Measurements from ENCODE around the gene CLDN1. TPM values are rescaled to one million over a fixed set of nuclear protein-coding genes. Genes with fewer than 3 reads are reported as not detected.
A peak's percentile ranks its signal among the peaks of the same experiment; 100 is the strongest.

Gene CLDN1
- total RNA-seq, 4 donors from 2014 or later = 2.7 to 184 (median 58.3) TPM

- ATAC-seq (ENCODE audit: low FRiP score) = no peak
- no peak for TF ChIP-seq CTCF (IDR thresholded peaks at IDR 0.05)
- DNase-seq (ENCODE audit: low spot score) = no peak
Measured at GRCh38 chr3:190362258-190362657, 40.0 kb upstream of the CLDN1 start.

GRCh38 chr3:190361791-190362190 is 39.5 kb upstream of the CLDN1 start:
- no peak for ATAC-seq (ENCODE audit: low FRiP score)
- TF ChIP-seq CTCF (IDR thresholded peaks at IDR 0.05) = no peak
- DNase-seq (ENCODE audit: low spot score) = no peak

GRCh38 chr3:190360228-190360627 is 38.0 kb upstream of the CLDN1 start:
- ATAC-seq (ENCODE audit: low FRiP score) = peak; percentile 63
- no peak for TF ChIP-seq CTCF (IDR thresholded peaks at IDR 0.05)
- DNase-seq (ENCODE audit: low spot score) = no peak

GRCh38 chr3:190359813-190360212 is 37.6 kb upstream of the CLDN1 start:
- ATAC-seq (ENCODE audit: low FRiP score) (peak; percentile 53), DNase-seq (ENCODE audit: low spot score) (no peak)
- no peak for TF ChIP-seq CTCF (IDR thresholded peaks at IDR 0.05)

GRCh38 chr3:190357468-190357867 is 35.2 kb upstream of the CLDN1 start:
- ATAC-seq (ENCODE audit: low FRiP score) = no peak
- no peak for TF ChIP-seq CTCF (IDR thresholded peaks at IDR 0.05)
- no peak for DNase-seq (ENCODE audit: low spot score)

- ATAC-seq (ENCODE audit: low FRiP score) (no peak), DNase-seq (ENCODE audit: low spot score) (no peak)
- no peak for TF ChIP-seq CTCF (IDR thresholded peaks at IDR 0.05)
Measured at GRCh38 chr3:190356246-190356645, 34.0 kb upstream of the CLDN1 start.

GRCh38 chr3:190352861-190353457 is 30.7 kb upstream of the CLDN1 start:
- ATAC-seq (ENCODE audit: low FRiP score) = peak; percentile 64
- DNase-seq (ENCODE audit: low spot score) = no peak
- TF ChIP-seq CTCF (IDR thresholded peaks at IDR 0.05) = no peak

All from omental fat pad (tissue), 4 donors.